Mesodermal cell (in vitro differentiated cells): Measurements from ENCODE around the gene ITPRIP.

Source experiments
- H3K27ac ChIP-seq: 2 replicates; pipeline ENCODE4 v1.7.0; 2013; ENCODE audit warnings: mild to moderate bottlenecking, low read depth, low read length, moderate library complexity; ENCODE audit not compliant: severe bottlenecking
- H3K36me3 ChIP-seq: 2 replicates; pipeline ENCODE4 v1.7.1; 2013; ENCODE audit warnings: mild to moderate bottlenecking, low read length, moderate library complexity; ENCODE audit not compliant: control insufficient read depth, insufficient read depth
- H3K4me1 ChIP-seq: one replicate; pipeline ENCODE4 v1.7.1; 2013; ENCODE audit warnings: mild to moderate bottlenecking, low read length; ENCODE audit not compliant: insufficient read depth, control insufficient read depth, poor library complexity, severe bottlenecking
- H3K4me3 ChIP-seq: 2 replicates; pipeline ENCODE4 v1.7.0; 2013; ENCODE audit warnings: low read length, control low read depth, mild to moderate bottlenecking; ENCODE audit not compliant: insufficient read depth, poor library complexity, severe bottlenecking; ENCODE audit errors: extremely low read depth
- H3K9me3 ChIP-seq: 2 replicates; pipeline ENCODE4 v1.7.1; 2013; ENCODE audit warnings: mild to moderate bottlenecking, low read length, moderate library complexity; ENCODE audit not compliant: control insufficient read depth
- WGBS, 2 experiments: methylation state at CpG; one replicate each; pipeline ENCODE4 v1.1.5; 2013; ENCODE audit warnings: missing lambda C conversion rate in 2 of 2; ENCODE audit not compliant: insufficient coverage in 2 of 2; 5-methylcytosine and 5-hydroxymethylcytosine counted together

Gene ITPRIP

GRCh38 chr10:104332243-104333031 lies 5.8 kb downstream of the ITPRIP start:
- H3K36me3 ChIP-seq = peaks cover 11% of the 10 kb centered on the region
- H3K9me3 ChIP-seq = no peaks in the 10 kb centered on the region
- peaks cover 81% of the 10 kb centered on the region for H3K4me1 ChIP-seq
- 79 to 81% methylated on average over 7 to 8 of the region's 11 CpGs for WGBS, 2 experiments
- no peak overlapping the region for H3K4me3 ChIP-seq
- peak overlapping the region; percentile 96 for H3K27ac ChIP-seq

DNA sequence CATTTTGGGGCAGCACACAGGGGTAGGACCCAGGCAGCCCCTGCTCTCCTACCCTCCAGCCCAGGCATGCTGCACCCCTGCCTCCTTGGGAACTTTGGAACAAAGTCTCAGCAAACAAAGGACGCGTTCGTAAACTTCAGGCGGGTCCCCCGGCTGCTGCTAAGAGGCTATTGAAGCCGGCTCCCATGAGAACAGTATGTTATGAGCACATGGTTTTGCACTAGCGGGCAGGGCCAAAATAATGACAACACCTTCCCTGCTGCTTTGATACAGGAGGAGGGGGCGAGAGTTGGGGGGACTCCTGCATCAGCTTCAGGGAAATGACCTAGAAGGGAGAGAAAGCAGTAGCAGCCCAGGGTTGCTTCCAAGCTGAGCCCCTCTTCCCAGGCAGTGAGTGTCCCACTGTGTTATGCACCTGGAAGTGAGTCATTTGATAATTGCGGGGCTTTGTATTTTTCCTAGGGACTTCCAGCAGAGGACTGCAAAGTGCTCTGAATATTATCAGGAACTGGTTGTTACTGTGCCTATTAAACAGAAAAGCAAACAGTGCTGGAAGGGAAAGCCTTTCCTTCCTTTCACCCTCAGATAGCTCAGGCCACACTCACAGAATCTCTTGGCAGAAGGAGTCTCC lies 6.9 kb downstream of the ITPRIP start:
- Histone ChIP-seq H3K9me3 (no peaks in the 10 kb centered on the region), H3K36me3 (peaks cover 13% of the 10 kb centered on the region), H3K27ac (peak overlapping the region; percentile 96), H3K4me3 (no peak overlapping the region), H3K4me1 (peaks cover 92% of the 10 kb centered on the region)
- 39 to 44% methylated on average over 7 to 9 of the region's 9 CpGs for WGBS, 2 experiments

- H3K9me3 ChIP-seq = no peaks in the 10 kb centered on the region
- peaks cover 17% of the 10 kb centered on the region for H3K36me3 ChIP-seq
- H3K4me3 ChIP-seq = no peak overlapping the region
- WGBS, 2 experiments = 31 to 37% methylated on average over 7 to 8 of the region's 8 CpGs
- H3K4me1 ChIP-seq = peaks cover 96% of the 10 kb centered on the region
- H3K27ac ChIP-seq = peak overlapping the region; percentile 96
Observed at GRCh38 chr10:104330168-104331110, 7.8 kb downstream of the ITPRIP start.

- peak overlapping the region; percentile 96 for H3K27ac ChIP-seq
- WGBS, 2 experiments = 86 to 93% methylated on average over 2 of the region's 3 CpGs
- peaks cover 89% of the 10 kb centered on the region for H3K4me1 ChIP-seq
- H3K4me3 ChIP-seq = no peak overlapping the region
- H3K9me3 ChIP-seq = no peaks in the 10 kb centered on the region
- peaks cover 18% of the 10 kb centered on the region for H3K36me3 ChIP-seq
Observed at GRCh38 chr10:104329735-104330134, 8.5 kb downstream of the ITPRIP start.

- Histone ChIP-seq H3K4me1 (peaks cover 84% of the 10 kb centered on the region), H3K9me3 (no peaks in the 10 kb centered on the region), H3K4me3 (peak overlapping the region; percentile 14), H3K36me3 (peaks cover 24% of the 10 kb centered on the region), H3K27ac (peak overlapping the region; percentile 96)
- WGBS, 2 experiments = 40 to 53% methylated on average over 8 to 9 of the region's 15 CpGs
Observed at GRCh38 chr10:104328896-104329710, 9.2 kb downstream of the ITPRIP start.

- Histone ChIP-seq H3K4me1 (peaks cover 80% of the 10 kb centered on the region), H3K9me3 (no peaks in the 10 kb centered on the region), H3K4me3 (peak overlapping the region; percentile 14), H3K36me3 (peaks cover 30% of the 10 kb centered on the region), H3K27ac (peak overlapping the region; percentile 96)
- WGBS, 2 experiments = 14% methylated on average over 1 to 3 of the region's 3 CpGs
Observed at GRCh38 chr10:104328646-104328895, 9.7 kb downstream of the ITPRIP start.

DNA sequence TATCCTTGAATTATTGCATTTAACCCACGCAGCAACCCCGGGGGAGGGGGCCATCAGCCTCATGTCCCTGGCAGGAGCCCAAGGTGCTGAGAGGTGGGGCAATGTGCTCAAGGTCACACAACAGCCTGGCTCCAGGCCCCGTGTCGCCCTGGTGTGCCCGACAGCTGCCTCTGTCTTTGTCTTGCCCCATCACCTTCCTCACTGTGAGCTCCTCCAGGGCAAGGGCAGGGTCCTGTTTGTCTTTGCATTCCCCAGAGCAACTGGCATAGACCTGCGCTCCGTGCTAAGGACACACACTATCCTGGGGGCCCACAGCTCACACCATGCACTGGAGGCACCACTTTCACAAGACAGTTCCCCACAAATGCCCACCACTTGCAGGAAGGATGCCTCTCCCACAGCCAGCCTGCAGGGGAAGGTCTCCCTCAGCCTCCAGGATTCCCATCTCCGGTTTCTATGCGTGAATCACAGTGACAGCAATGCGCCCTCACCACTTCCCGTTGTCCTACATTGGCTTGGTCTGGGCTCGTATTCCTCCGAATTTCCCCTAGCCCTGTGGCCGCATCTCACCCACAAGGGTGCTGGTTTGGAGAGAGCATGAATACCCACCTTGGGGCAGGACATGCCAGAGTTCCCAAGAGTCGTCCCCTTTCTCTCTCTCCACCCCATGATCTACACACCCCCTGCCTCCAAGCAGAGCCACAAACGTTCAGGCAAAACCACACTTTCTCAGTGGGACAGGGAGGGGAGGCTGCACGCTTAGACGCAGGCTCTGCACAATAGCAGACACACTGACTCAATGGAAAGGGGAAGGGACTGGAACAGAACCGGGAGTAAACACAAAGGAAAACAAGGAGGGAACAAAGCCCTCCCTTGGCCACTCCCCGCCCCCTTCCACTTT lies 10.3 kb downstream of the ITPRIP start:
- H3K27ac ChIP-seq = peak overlapping the region; percentile 96

DNA sequence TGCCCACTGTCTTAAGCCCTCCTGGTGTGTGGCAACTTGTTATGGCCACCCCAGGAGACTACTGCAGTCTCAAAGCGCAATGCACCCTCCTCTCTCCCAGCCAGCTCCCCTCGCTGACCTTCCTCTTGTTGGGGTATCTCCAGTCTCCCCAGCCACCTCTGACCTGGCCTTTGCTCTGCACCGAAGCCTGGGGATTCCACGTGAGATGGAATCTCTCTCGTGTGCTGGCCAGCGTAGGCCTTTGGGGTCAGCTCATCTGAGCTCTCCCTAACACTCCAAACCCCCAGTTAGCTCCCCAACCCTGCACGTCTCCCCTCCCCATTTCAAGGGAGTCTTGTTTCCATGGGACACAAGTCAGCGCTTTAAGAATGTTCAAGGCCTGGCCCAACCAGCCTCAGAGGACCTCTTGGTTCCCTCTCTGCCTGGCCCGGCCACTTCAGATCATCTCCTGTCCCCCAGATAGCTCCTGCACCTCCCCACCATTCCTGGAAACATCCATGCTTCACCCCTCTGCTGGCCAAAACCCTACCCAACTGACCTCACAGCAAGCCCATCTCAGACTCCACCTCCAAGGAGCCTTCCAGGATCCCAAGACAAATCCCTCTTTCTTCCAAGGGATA lies 11.2 kb downstream of the ITPRIP start:
- WGBS, 2 experiments = 93 to 95% methylated on average over 6 to 9 of the region's 9 CpGs
- Histone ChIP-seq H3K4me1 (peaks cover 72% of the 10 kb centered on the region), H3K9me3 (no peaks in the 10 kb centered on the region), H3K36me3 (peaks cover 34% of the 10 kb centered on the region), H3K27ac (peak overlapping the region; percentile 96), H3K4me3 (no peak overlapping the region)

More for the DNA sequence above, 10.3 kb downstream of the ITPRIP start:
- Histone ChIP-seq H3K4me3 (no peak overlapping the region), H3K36me3 (peaks cover 31% of the 10 kb centered on the region), H3K9me3 (no peaks in the 10 kb centered on the region), H3K4me1 (peaks cover 77% of the 10 kb centered on the region)
- 57 to 62% methylated on average over 12 to 15 of the region's 20 CpGs for WGBS, 2 experiments
